Memory B cell (primary cell): ENCODE measurements around the gene DENND4A.
A peak's percentile ranks its signal among the peaks of the same experiment; 100 is the strongest.

Experiments used
- ATAC-seq: fragments of 150-1000 bp; cut with Tn5 transposase; 2 replicates; pipeline ENCODE4 v1.10.0; 2021; ENCODE audit warnings: low read depth, mild to moderate bottlenecking, moderate library complexity
- DNase-seq, 2 donors: peaks; one replicate each; pipeline ENCODE4 v3.0.0; 2022; ENCODE audit warnings: low spot score in 2 of 2
- H3K27ac Mint-ChIP-seq: one replicate; pipeline ENCODE4 v1.8.0; 2022; ENCODE audit warnings: mild to moderate bottlenecking, moderate library complexity, mixed read lengths
- H3K27me3 Mint-ChIP-seq: one replicate; pipeline ENCODE4 v1.8.0; 2022; ENCODE audit warnings: mixed read lengths
- H3K36me3 Mint-ChIP-seq: one replicate; pipeline ENCODE4 v1.8.0; 2022; ENCODE audit warnings: mild to moderate bottlenecking, mixed read lengths
- H3K4me1 Mint-ChIP-seq: one replicate; pipeline ENCODE4 v1.8.0; 2022; ENCODE audit warnings: mixed read lengths
- H3K4me3 Mint-ChIP-seq: one replicate; pipeline ENCODE4 v1.8.0; 2022; ENCODE audit warnings: mild to moderate bottlenecking, moderate library complexity, mixed read lengths
- H3K9me3 Mint-ChIP-seq: one replicate; pipeline ENCODE4 v1.8.0; 2022; ENCODE audit warnings: mixed read lengths

The DENND4A gene

GRCh38 chr15:65766422-65767263 is 25.4 kb downstream of the DENND4A start:
- Mint-ChIP-seq H3K4me1 (peaks cover 35% of the 10 kb centered on the region), H3K27ac (peak overlapping the region; percentile 58), H3K36me3 (peaks cover 16% of the 10 kb centered on the region), H3K9me3 (no peaks in the 10 kb centered on the region), H3K27me3 (no peaks in the 10 kb centered on the region), H3K4me3 (no peak overlapping the region)
- ATAC-seq, result no peak
- no peak for DNase-seq

GRCh38 chr15:65765106-65765505 is 27.0 kb downstream of the DENND4A start:
- H3K36me3 Mint-ChIP-seq, result peaks cover 11% of the 10 kb centered on the region
- H3K9me3 Mint-ChIP-seq, result no peaks in the 10 kb centered on the region
- no peak overlapping the region for H3K27ac Mint-ChIP-seq
- no peaks in the 10 kb centered on the region for H3K27me3 Mint-ChIP-seq
- H3K4me1 Mint-ChIP-seq, result peaks cover 32% of the 10 kb centered on the region
- H3K4me3 Mint-ChIP-seq, result no peak overlapping the region
- ATAC-seq, result no peak
- DNase-seq, result no peak

GRCh38 chr15:65762914-65763787 is 28.9 kb downstream of the DENND4A start:
- Mint-ChIP-seq H3K36me3 (peaks cover 11% of the 10 kb centered on the region), H3K9me3 (no peaks in the 10 kb centered on the region), H3K27me3 (no peaks in the 10 kb centered on the region), H3K27ac (peak overlapping the region; percentile 76), H3K4me1 (peaks cover 29% of the 10 kb centered on the region), H3K4me3 (peak overlapping the region; percentile 36)
- ATAC-seq, result no peak
- no peak for DNase-seq

- peaks cover 6% of the 10 kb centered on the region for H3K36me3 Mint-ChIP-seq
- ATAC-seq (no peak), DNase-seq (no peak)
- peaks cover 22% of the 10 kb centered on the region for H3K4me1 Mint-ChIP-seq
- H3K4me3 Mint-ChIP-seq, result no peak overlapping the region
- no peaks in the 10 kb centered on the region for H3K9me3 Mint-ChIP-seq
- H3K27ac Mint-ChIP-seq, result no peak overlapping the region
- H3K27me3 Mint-ChIP-seq, result no peaks in the 10 kb centered on the region
Observed at GRCh38 chr15:65762399-65762798, 29.7 kb downstream of the DENND4A start.

- DNase-seq, result no peak
- ATAC-seq, result peak; percentile 41
- peaks cover 5% of the 10 kb centered on the region for H3K36me3 Mint-ChIP-seq
Observed at GRCh38 chr15:65761210-65761926, 30.7 kb downstream of the DENND4A start.

GRCh38 chr15:65759441-65759840 is 32.7 kb downstream of the DENND4A start:
- DNase-seq, result no peak
- peaks cover 15% of the 10 kb centered on the region for H3K4me1 Mint-ChIP-seq
- H3K27ac Mint-ChIP-seq, result no peak overlapping the region

More at GRCh38 chr15:65761210-65761926, 30.7 kb downstream of the DENND4A start:
- no peaks in the 10 kb centered on the region for H3K9me3 Mint-ChIP-seq
- no peaks in the 10 kb centered on the region for H3K27me3 Mint-ChIP-seq
- peaks cover 17% of the 10 kb centered on the region for H3K4me1 Mint-ChIP-seq
- H3K4me3 Mint-ChIP-seq, result peak overlapping the region; percentile 22
- peak overlapping the region; percentile 3 for H3K27ac Mint-ChIP-seq

GRCh38 chr15:65758242-65758641 is 33.9 kb downstream of the DENND4A start:
- H3K4me3 Mint-ChIP-seq, result no peak overlapping the region
- H3K27ac Mint-ChIP-seq, result no peak overlapping the region
- no peak for DNase-seq
- no peak for ATAC-seq
- H3K36me3 Mint-ChIP-seq, result peaks cover 10% of the 10 kb centered on the region
- H3K4me1 Mint-ChIP-seq, result peaks cover 13% of the 10 kb centered on the region
- no peaks in the 10 kb centered on the region for H3K27me3 Mint-ChIP-seq
- no peaks in the 10 kb centered on the region for H3K9me3 Mint-ChIP-seq

More at GRCh38 chr15:65759441-65759840, 32.7 kb downstream of the DENND4A start:
- no peaks in the 10 kb centered on the region for H3K9me3 Mint-ChIP-seq
- peaks cover 10% of the 10 kb centered on the region for H3K36me3 Mint-ChIP-seq
- ATAC-seq, result no peak
- H3K4me3 Mint-ChIP-seq, result no peak overlapping the region
- H3K27me3 Mint-ChIP-seq, result no peaks in the 10 kb centered on the region

GRCh38 chr15:65757256-65757655 is 34.8 kb downstream of the DENND4A start:
- Mint-ChIP-seq H3K36me3 (peaks cover 8% of the 10 kb centered on the region), H3K27me3 (no peaks in the 10 kb centered on the region), H3K27ac (peak overlapping the region; percentile 84), H3K4me3 (no peak overlapping the region), H3K9me3 (no peaks in the 10 kb centered on the region), H3K4me1 (peaks cover 9% of the 10 kb centered on the region)
- ATAC-seq (no peak), DNase-seq (no peak)

GRCh38 chr15:65752151-65752700 is 39.9 kb downstream of the DENND4A start:
- H3K27me3 Mint-ChIP-seq, result no peaks in the 10 kb centered on the region
- no peak overlapping the region for H3K4me3 Mint-ChIP-seq
- H3K36me3 Mint-ChIP-seq, result peaks cover 25% of the 10 kb centered on the region
- H3K4me1 Mint-ChIP-seq, result peaks cover 14% of the 10 kb centered on the region
- ATAC-seq, result no peak
- H3K9me3 Mint-ChIP-seq, result no peaks in the 10 kb centered on the region
- no peak overlapping the region for H3K27ac Mint-ChIP-seq
- no peak for DNase-seq

- DNase-seq (no peak), ATAC-seq (no peak)
- Mint-ChIP-seq H3K4me1 (peaks cover 12% of the 10 kb centered on the region), H3K27ac (peak overlapping the region; percentile 83), H3K36me3 (peaks cover 25% of the 10 kb centered on the region), H3K4me3 (no peak overlapping the region), H3K9me3 (no peaks in the 10 kb centered on the region), H3K27me3 (no peaks in the 10 kb centered on the region)
Observed at GRCh38 chr15:65751431-65751830, 40.7 kb downstream of the DENND4A start.

- H3K9me3 Mint-ChIP-seq, result no peaks in the 10 kb centered on the region
- H3K27me3 Mint-ChIP-seq, result no peaks in the 10 kb centered on the region
- no peak overlapping the region for H3K27ac Mint-ChIP-seq
- peaks cover 14% of the 10 kb centered on the region for H3K4me1 Mint-ChIP-seq
- DNase-seq (no peak), ATAC-seq (no peak)
- no peak overlapping the region for H3K4me3 Mint-ChIP-seq
- H3K36me3 Mint-ChIP-seq, result peaks cover 29% of the 10 kb centered on the region
Observed at GRCh38 chr15:65747265-65747664, 44.8 kb downstream of the DENND4A start.

GRCh38 chr15:65743637-65744252 is 48.3 kb downstream of the DENND4A start:
- no peaks in the 10 kb centered on the region for H3K9me3 Mint-ChIP-seq
- ATAC-seq (no peak), DNase-seq (no peak)
- peaks cover 7% of the 10 kb centered on the region for H3K4me1 Mint-ChIP-seq
- H3K27me3 Mint-ChIP-seq, result no peaks in the 10 kb centered on the region
- peaks cover 20% of the 10 kb centered on the region for H3K36me3 Mint-ChIP-seq
- peak overlapping the region; percentile 82 for H3K27ac Mint-ChIP-seq
- H3K4me3 Mint-ChIP-seq, result no peak overlapping the region

GRCh38 chr15:65740148-65740547 is 51.9 kb downstream of the DENND4A start:
- Mint-ChIP-seq H3K27me3 (no peaks in the 10 kb centered on the region), H3K4me3 (no peak overlapping the region), H3K9me3 (no peaks in the 10 kb centered on the region), H3K36me3 (peaks cover 21% of the 10 kb centered on the region), H3K4me1 (peaks cover 9% of the 10 kb centered on the region), H3K27ac (no peak overlapping the region)
- no peak for DNase-seq
- ATAC-seq, result no peak
